ENCODE data around the gene PPP1R9A. TPM values are rescaled to one million over a fixed set of nuclear protein-coding genes. Genes with fewer than 3 reads are reported as not detected.

Gene PPP1R9A
- total RNA-seq, 4 donors from 2014 or later, result 15.7 to 37.6 (median 27.6) TPM

GRCh38 chr7:95316588-95316987 lies 409.2 kb downstream of the PPP1R9A start:
- no peak for DNase-seq (ENCODE audit: low spot score in 2 of 2)
- no peaks in the 10 kb centered on the region for H3K9me3 ChIP-seq
- no peak overlapping the region for H3K27ac ChIP-seq
- H3K36me3 ChIP-seq, result no peaks in the 10 kb centered on the region
- no peaks in the 10 kb centered on the region for H3K4me1 ChIP-seq
- TF ChIP-seq, protein P1, sequence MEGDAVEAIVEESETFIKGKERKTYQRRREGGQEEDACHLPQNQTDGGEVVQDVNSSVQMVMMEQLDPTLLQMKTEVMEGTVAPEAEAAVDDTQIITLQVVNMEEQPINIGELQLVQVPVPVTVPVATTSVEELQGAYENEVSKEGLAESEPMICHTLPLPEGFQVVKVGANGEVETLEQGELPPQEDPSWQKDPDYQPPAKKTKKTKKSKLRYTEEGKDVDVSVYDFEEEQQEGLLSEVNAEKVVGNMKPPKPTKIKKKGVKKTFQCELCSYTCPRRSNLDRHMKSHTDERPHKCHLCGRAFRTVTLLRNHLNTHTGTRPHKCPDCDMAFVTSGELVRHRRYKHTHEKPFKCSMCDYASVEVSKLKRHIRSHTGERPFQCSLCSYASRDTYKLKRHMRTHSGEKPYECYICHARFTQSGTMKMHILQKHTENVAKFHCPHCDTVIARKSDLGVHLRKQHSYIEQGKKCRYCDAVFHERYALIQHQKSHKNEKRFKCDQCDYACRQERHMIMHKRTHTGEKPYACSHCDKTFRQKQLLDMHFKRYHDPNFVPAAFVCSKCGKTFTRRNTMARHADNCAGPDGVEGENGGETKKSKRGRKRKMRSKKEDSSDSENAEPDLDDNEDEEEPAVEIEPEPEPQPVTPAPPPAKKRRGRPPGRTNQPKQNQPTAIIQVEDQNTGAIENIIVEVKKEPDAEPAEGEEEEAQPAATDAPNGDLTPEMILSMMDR (IDR thresholded peaks at IDR 0.05), result no peak
- TF ChIP-seq EP300 (IDR thresholded peaks at IDR 0.05) (no peak), POLR2A (IDR thresholded peaks at IDR 0.05) (no peak)
- no peaks in the 10 kb centered on the region for H3K27me3 ChIP-seq
- no peak overlapping the region for H3K4me3 ChIP-seq
- WGBS, 2 donors, result 77 to 81% methylated on average over 2 of the region's 2 CpGs

- Histone ChIP-seq H3K27me3 (no peaks in the 10 kb centered on the region), H3K27ac (no peak overlapping the region), H3K4me1 (no peaks in the 10 kb centered on the region), H3K4me3 (no peak overlapping the region), H3K36me3 (no peaks in the 10 kb centered on the region), H3K9me3 (no peaks in the 10 kb centered on the region)
- 33 to 41% methylated on average over 2 of the region's 2 CpGs for WGBS, 2 donors
- TF ChIP-seq, protein P1 (IDR thresholded peaks at IDR 0.05), result no peak
- TF ChIP-seq POLR2A (IDR thresholded peaks at IDR 0.05) (no peak), EP300 (IDR thresholded peaks at IDR 0.05) (no peak)
- no peak for DNase-seq (ENCODE audit: low spot score in 2 of 2)
These were observed 410.2 kb downstream of the PPP1R9A start for GRCh38 chr7:95317546-95317945.

DNA sequence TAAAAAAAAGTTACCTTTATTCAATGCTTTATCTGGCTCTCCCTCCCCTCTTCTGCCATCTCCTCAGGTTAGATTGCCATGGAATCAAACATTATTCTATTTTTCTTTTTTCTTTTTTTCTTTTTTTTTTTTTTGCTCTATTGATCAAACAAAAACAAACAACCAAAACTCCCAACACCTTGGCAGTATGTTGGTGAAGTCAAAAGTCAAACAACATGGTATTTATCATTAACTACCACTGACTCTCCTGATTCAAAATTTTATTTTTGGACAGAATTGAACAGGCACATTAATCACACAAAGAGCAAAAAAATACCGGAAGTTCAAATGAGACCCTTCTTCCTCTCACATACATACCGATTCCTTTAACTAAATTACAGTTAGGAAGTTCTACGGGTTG lies 410.6 kb downstream of the PPP1R9A start:
- H3K27me3 ChIP-seq, result no peaks in the 10 kb centered on the region
- DNase-seq (ENCODE audit: low spot score in 2 of 2), result no peak
- no peaks in the 10 kb centered on the region for H3K4me1 ChIP-seq
- no peaks in the 10 kb centered on the region for H3K36me3 ChIP-seq
- TF ChIP-seq POLR2A (IDR thresholded peaks at IDR 0.05), result no peak
- TF ChIP-seq EP300 (IDR thresholded peaks at IDR 0.05), result no peak
- TF ChIP-seq, protein P1 (IDR thresholded peaks at IDR 0.05), result no peak
- WGBS, 2 donors, result 65 to 84% methylated on average over 3 of the region's 3 CpGs
- no peaks in the 10 kb centered on the region for H3K9me3 ChIP-seq
- H3K4me3 ChIP-seq, result no peak overlapping the region
- no peak overlapping the region for H3K27ac ChIP-seq

GRCh38 chr7:95318501-95319100 lies 411.2 kb downstream of the PPP1R9A start:
- no peak for DNase-seq (ENCODE audit: low spot score in 2 of 2)
- WGBS, 2 donors, result 87 to 90% methylated on average over 8 of the region's 8 CpGs

GRCh38 chr7:95319570-95319969 lies 412.2 kb downstream of the PPP1R9A start:
- 94 to 98% methylated on average over 1 of the region's 1 CpG for WGBS, 2 donors
- Histone ChIP-seq H3K27ac (no peak overlapping the region), H3K4me3 (no peak overlapping the region), H3K27me3 (peaks cover 0 to 3% of the 10 kb centered on the region in 2 donors), H3K36me3 (no peaks in the 10 kb centered on the region), H3K4me1 (no peaks in the 10 kb centered on the region), H3K9me3 (no peaks in the 10 kb centered on the region)
- no peak for DNase-seq (ENCODE audit: low spot score in 2 of 2)
- TF ChIP-seq EP300 (IDR thresholded peaks at IDR 0.05), result no peak
- TF ChIP-seq, protein P1 (IDR thresholded peaks at IDR 0.05), result no peak
- TF ChIP-seq POLR2A (IDR thresholded peaks at IDR 0.05), result no peak

More at GRCh38 chr7:95318501-95319100, 411.2 kb downstream of the PPP1R9A start:
- no peaks in the 10 kb centered on the region for H3K4me1 ChIP-seq
- TF ChIP-seq, protein P1 (IDR thresholded peaks at IDR 0.05), result no peak
- TF ChIP-seq EP300 (IDR thresholded peaks at IDR 0.05), result no peak
- no peak for TF ChIP-seq POLR2A (IDR thresholded peaks at IDR 0.05)
- no peaks in the 10 kb centered on the region for H3K27me3 ChIP-seq
- H3K36me3 ChIP-seq, result no peaks in the 10 kb centered on the region
- no peaks in the 10 kb centered on the region for H3K9me3 ChIP-seq
- no peak overlapping the region for H3K4me3 ChIP-seq
- no peak overlapping the region for H3K27ac ChIP-seq

Data from tibial nerve (tissue), 4 donors.